Measurements from ENCODE around the gene FYN.

GRCh38 chr6:111660531-111660930 lies 212.7 kb downstream of the FYN start:
- TF ChIP-seq CTCF (IDR thresholded peaks at IDR 0.05; ENCODE audit: borderline replicate concordance, extremely low read depth, low read length, poor library complexity, severe bottlenecking), result no peak
- no peak for TF ChIP-seq EZH2 (IDR thresholded peaks at IDR 0.05; ENCODE audit: borderline replicate concordance, low read depth, low read length, severe bottlenecking)
